DMS114 treated with DMSO at 0.1 percent for 48 hours (cell line): Measurements from ENCODE around the gene KRTAP10-2.

ENCODE experiments used
- DNase-seq: peaks from one replicate; lab custom pipeline; 2025; ENCODE audit not compliant: unreplicated experiment; lab: John Stamatoyannopoulos, UW

The KRTAP10-2 gene

DNA sequence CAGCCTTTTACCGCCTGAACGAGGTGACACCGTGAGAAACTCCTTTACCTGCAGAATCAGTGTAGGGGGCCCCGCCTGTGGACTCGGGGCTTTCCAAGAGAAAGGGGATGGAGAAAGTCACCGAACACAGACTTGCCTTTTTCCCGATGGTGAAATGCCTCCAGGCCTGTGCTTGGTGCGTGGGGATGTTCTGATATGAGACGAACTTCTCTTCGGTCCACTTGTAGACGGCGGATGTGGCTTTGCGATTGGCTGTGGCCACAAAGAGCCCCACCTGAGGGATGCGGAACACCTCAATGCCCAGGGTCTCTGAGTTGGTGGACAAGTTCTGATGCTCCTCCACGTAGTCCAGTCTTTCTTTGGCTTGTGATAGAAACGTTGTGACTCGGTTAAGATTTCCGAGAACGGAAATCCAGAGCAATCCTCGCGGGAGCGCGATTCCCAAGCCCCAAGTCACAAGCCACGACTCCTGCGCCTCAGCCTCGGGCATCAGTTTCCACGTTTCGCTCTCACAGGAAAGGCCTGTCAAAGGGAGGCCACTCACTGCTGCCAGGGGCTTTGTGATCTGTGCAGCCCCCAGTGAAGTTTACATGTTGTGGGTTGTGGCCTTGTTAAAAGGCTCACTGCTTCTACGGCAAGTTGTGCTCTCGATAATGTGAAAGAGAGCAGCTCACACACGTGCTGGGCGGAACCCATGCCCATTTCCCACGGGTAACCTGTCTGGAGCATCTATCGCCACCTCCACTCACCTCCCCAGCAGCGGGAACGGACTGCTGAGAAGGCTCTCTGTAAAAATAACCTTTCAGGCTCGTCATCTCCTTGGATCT, 23.9 kb downstream of the KRTAP10-2 start:
- DNase-seq = no peak

DNA sequence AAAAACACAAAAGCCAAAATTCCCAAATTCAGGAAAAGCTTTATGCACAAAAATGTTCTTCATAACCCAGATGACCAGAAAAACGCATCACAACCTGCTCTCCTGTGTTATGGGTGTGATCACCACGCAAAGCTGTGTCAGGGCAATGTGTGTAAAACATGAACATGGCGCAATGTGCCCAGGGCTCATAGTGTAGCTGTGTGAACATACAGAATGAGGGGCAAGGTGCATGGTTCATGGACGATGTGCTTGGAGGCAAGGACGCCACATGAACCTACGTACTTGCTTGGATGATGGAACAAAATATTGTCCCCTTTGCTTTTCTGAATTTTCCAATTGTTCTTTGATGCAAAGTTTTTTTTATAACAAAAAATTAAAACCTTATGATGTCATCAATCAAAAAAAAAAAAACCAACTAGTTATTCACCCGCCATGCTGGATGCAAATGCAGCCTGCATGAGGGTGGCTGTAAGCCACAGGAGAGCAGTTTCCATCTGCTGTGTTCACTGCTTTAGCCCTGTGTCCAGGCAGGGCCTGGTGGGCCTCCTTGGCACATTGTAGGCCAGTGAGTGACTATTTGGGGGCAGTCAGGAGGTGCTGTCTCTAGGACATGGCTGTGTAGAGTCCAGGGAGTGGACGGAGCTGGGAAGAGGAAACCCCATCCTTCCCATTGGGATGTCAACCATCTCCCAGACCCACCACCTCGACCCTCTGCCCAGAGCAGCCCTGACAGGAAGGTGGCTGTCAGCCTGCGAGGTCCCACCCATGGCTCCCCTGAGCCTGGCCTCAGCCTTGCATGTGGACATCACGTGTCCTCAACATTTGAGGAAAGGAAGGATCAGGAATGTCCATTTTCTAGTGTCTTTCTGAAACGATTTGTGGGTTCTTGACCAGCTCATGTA, 25.0 kb downstream of the KRTAP10-2 start:
- DNase-seq = no peak

DNA sequence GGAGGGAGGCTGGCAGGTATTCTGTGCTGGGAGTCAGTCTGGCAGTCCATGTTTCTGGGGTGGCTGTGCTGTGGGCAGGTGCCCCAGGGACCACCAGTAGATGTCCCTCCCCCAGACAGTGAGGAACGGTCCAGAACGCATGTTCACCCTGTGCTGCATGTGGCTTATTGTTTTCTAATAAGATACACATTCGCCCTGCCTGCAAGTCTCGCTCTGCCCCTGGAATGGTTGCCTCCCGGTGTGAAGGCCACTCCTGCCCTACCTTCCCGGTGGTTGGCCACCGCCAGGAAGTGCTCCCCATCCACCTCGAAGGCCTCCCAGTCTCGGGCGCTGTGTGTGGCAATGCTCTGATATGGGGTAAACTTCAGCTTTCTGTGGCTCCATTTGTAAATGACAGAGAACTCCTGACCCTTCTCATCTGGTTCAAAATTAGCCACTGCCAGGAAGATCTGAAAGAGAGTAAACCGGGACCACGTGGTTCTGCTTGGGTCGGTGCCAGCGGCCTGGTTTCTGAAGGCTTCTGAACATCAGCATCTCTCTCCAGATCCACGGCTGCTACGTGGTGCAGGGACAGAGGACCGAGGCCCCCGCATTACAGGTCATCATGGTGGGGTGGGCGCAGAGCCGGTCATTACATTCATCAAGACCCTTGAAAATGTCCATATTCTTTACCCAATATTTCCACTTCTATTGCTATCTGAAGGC, 25.8 kb downstream of the KRTAP10-2 start:
- DNase-seq = no peak

DNA sequence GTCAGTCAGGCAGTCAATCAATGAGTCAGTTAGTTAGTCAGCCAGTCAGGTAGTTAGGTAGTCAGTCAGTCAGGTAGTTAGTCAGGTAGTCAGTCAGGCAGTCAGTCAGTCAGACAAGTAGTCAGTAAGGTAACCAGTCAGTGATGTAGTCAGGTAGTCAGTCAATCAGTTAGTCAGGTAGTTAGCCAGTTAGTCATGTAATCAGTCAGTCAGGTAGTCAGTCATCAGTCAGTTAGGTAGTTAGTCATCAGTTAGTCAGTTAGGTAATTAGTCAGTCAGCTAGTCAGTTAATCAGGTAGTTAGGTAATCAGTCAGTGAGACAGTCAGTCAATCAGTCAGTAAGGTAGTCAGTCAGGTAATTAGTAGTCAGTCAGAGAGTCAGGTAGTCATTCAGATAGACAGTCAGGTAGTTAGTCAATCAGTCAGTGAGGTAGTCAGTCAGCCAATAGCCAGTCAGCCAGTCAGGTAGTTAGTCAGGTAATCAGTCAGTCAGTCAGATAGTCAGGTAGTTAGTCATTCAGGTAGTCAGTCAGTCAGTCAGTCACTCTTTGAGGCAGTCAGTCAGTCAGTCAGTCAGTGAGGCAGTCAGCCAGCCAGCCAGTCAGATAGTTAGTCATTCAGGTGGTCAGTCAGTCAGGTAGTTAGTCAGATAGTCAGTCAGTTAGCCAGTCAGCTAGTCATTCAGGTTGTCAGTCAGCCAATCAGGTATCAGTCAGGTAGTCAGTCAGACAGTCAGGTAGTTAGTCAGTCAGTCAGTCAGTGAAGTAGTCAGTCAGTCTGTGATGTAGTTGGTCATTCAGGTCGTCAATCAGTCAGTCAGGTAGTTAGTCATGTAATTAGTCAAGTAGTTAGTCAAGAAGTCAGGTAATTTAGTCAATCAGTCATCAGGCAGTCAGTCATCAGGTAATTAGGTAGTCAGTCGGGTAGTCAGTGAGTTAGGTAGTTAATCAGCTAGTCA, 26.6 kb downstream of the KRTAP10-2 start:
- DNase-seq = no peak

DNA sequence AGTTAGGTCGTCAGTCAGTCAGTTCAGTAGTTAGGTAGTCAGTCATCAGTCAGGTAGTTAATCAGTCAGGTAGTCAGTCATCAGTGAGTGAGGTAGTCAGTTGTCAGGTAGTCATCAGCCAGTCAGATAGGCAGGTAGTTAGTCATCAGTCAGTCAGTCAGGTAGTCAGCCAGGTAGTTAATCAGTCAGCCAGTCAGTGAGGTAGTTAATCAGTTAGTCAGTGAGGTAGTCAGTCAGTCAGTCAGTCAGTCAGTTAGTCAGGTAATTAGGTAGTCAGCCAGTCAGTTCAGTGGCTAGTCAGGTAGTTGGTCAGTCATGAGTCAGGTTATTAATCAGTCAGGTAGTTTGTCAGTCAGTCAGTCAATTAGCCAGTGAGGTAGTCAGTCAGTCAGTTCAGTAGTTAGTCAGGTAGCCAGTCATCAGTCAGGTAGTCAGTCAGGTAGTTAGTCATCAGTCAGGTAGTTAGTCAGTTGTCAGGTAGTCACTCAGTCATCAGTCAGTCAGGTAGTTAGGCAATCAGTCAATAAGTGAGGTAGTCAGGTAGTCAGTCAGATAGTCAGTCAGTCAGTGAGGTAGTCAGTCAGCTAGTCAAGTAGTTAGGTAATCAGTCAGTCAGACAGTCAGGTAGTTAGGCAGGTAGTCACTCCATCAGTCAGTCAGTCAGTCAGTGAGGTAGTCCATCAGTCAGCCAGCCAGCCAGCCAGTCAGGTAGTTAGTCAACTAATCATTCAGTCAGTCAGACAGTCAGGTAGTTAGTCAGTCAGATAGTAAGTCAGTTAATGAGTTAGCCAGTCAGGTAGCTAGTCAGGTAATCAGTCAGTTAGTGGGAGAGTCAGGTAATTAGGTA, 27.5 kb downstream of the KRTAP10-2 start:
- DNase-seq = no peak

DNA sequence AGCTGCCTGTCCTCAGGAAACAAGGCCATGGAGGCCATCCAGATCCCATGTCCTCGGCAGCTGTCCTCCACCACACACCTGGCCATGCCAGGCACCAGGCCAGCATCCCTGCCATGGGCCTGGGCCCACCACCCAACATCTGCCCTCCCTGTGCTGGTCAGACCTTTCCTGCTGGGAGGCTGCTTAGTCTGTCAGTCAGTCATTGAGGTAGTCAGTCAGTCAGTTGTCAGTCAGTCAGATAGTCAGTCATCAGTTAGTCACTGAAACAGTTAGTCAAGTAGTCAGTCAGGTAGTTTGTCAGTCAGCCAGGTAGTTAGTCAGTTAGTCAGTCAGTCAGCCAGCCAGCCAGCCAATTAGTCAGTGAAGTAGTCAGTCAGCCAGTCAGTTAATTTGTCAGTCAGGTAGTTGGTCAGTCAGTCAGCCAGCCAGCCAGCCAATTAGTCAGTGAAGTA, 28.5 kb downstream of the KRTAP10-2 start:
- DNase-seq = no peak

DNA sequence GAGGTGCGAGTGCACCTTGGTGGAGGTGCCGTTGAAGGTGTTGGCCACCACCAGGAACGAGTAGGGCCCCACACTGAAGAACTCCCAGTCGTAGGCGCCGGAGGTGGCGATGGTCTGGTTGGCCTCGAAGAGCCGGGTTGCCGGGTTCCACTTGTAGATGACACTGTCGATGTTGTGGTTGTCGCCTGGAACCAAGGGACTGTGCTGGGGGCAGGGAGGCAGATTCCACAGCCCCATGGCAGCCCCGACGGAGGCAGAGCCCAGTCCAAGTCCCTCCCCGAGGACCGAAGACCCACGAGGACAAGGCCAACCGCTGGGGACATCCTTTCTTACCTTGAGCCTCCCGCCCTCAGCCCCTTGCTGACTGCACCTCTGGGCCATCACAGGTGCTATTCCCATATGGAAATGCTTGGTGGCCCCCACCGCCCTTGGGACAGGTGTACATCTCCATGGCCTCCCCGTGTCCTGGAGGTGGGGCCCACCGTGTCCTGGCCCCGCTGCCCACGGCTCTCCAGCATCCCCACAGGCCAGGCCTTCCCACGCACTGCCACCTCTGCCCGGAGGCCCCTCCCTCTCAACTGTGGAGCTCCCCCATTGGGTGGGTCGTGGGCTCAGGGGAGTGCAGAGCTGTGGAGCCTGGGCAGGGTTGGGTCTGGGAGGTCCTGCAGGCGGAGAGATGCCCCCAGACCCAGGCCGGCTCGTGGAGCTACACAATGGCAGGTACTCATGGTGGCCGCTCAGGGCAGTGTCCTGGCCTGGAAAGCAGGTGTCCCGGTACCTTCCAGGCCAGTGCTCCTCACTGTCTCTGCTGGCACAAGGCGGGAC, 29.2 kb downstream of the KRTAP10-2 start:
- no peak for DNase-seq

DNA sequence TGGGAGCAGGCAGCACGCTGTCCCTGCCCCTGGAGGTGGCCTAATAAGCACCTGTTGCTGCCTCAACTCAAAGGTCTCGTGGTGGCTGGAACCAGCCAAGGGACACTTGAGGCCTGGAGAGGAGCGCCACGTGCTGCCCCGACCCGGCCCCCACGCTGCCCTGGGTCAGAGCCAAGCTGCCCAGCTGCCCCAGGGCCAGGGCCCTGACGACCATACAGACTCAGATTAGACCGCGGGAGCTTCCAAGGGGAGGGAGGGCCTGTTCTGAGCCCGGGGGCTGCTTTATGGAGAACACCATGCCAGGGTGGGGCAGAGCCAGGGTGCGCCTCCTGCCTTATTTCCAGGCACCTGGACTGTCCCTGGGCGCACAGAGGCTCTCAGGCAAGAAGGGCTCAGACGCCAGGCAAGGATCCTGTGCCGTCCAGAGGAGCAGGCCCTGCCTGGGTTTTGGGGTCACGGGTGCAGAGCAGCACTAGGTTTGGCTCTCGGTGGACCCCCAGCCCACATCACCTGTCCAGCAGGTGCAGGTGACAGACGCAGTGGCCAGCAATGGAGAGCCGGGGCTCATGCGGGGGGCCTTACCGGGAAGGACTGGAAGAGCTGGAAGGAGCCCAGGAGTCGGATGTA, 29.9 kb downstream of the KRTAP10-2 start:
- DNase-seq = no peak

DNA sequence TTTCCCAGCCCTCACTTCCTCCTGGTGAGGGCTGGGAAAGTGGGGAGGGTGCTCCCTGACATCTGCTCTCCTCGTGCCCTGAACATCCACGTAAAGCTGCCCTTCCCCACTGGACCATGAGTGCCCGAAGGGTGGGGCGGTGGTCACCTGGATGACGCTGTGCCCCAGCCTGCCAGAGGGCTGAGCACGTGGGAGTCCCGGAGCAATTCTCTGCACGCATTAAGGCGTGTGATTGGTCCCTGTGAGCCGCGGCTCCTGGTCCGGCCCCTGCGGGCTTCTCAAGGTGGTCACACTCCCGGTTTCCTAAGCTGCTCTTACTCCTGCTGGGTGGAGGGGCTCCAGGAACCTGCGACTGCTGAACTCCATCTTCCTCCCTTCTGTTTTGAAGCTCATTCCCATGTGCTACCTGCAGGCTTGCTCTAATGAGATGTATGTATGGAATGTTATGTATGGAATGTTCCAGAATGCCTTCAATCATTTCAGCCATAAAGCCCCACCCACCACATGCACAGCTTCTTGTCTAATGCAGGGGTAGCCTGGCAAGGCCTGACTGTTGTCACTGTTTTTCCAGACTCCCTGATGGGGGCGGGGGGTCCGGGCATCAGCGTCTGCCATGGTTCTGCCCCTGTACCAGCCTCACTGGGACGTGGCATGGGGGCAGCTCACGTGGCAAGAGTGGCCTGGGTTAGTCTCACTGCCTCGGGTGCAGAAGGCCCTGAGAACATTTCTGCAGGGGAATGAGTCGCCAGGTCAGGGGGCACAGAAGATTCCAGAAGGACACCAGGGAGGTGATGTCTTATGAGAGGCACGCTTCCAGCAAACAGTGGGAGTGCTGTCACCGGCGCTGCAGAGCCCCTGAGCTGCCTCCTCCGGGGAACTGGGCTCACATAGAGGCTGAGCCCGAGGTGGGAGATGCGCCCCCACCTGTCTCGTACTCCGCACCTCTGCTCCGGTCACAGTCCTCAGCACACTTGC, 30.7 kb downstream of the KRTAP10-2 start:
- DNase-seq = no peak

DNA sequence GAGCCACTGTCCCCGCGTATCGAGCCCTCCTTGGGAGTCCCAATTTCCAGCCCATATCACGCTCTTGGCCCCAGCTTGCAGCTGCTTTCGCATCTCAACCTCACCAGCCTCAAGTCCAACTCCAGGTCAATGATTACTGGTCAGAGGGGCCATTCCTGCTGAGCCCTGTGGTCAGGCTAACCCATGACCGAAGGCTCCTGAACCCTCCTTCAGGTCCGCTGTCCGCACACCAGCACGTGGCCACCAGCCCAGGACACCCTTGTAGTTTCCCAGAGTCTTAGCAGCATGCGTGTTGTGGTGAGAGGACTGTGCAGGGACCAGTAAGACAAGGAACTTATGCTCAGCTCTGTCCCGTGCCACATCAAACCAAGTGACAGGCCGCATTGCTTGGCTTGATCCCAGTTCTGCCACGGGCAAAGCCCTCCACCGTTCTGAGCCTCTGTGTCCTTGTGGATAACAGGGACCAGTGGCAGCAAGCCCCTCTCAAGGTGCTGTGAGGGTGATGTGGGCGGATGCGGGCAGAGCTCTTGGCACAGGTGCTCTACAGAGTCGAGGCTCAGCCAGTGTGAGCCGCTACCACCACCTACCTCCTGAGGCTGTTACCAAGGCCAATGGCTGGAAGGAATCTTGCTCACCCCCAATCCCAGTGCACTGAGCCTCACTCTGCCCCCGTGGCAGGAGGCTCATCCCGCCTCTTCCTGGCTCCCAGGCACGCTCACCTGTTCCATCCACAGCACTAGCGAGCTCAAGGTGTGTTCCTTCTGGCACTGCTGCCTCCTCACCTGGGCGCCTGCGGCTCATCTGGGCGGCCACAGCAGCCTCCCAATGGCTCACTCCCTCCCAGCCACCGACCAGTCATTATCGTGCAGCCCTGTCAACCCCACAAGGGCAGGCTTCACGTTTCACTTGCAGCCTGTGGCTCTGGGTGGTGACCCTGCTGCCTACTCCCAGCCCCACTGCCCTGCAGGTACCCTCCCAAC, 31.7 kb downstream of the KRTAP10-2 start:
- no peak for DNase-seq

DNA sequence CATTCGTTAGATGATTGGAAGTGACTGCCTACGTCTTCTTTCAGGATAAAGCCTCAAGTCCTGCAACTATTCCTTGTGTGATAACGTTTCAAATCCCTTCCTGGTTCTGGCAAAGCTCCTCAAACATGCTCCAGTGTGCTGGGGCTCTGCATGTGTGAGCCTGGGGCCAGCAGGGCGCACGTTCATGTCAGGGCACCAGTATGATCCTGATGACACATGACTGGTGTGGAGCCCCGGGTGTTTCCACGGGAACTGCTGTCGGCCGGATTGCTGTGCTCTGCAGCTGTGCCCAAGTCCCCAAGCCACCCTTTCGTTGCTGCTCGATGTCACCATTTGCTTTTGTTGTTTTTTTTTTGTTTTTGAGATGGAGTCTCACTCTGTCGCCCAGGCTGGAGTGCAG, 32.6 kb downstream of the KRTAP10-2 start:
- DNase-seq = no peak

DNA sequence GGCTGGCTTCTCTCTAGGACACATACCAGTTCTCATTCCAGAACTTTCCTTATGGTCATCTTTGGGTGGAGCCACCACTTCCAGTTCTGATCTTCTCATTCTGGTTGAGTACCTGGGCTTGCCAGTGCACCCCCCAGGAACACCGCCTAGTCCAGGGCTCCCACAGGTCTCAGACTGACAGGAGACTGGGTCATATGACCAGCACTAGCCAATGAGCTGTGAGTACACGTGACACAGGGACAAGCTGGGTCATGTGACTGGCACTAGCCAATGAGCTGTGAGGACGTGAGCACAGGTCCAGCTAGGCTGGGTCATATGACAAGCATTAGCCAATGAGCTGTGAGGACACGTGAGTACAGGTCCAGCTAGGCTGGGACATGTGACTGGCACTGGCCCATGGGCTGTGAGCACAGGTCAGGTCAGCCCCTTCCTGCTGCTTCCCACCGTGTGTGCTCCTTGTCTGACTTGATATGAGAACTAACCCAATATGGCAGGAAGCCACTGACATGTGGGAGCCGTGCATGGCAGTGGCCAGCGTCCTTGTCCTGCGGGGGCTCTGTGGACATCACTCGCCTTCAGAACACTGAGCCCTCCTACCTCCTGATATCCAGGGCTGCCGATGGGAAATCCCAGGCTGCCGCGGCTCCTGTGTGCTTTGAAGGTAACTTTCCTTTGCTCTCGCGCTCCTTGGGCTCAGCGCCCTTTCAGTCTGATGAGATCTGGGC, 34.0 kb downstream of the KRTAP10-2 start:
- no peak for DNase-seq

DNA sequence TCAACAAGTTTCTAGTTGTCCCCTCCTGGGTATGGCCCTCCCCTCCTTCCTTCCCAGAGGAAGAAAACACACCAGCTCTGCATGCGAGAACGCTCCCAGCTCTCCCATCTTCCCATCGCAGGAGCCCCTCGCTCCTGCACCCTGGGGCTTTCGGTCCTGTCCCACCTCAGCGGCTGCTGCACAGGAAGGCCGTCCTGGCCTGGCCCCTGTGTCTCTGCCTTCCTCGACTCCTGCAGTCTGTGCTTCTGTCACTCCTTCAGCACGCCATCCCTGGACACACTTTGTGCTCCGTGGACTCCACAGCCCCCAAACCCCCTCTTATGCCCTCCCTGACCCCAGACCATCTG, 34.5 kb downstream of the KRTAP10-2 start:
- DNase-seq = no peak

DNA sequence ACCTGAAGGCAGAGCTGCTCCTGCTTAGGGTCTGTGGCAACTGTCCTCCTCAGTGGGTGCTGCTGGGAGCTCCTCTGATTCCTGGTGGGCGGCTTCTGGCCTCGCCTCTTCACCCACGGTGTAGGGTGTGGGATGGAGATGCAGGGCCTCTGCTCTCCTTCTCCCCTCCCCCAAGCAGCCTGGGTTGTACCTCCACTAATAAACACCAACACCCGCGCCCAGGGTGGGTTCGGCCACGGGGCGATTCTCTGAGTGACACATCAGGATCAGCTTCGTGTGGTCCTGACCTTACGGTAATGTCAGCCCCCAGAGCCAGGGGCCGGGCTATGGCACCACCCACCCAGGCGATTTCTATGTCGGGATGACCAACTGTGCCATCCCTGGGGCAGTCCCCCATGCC, 35.0 kb downstream of the KRTAP10-2 start:
- DNase-seq = no peak
